Fibroblast of lung (primary cell): Measurements from ENCODE around the gene GLA. TPM values are rescaled to one million over a fixed set of nuclear protein-coding genes. Genes with fewer than 3 reads are reported as not detected.

Source experiments
- DNase-seq, 2 donors: peaks; one replicate each; pipeline versions ENCODE4 v3.0.0 to v3.0.0-alpha.2; 2010; ENCODE audit warnings: low read depth in 2 of 2
- H2AFZ ChIP-seq: 2 replicates; pipeline ENCODE4 v1.5.1; 2012; ENCODE audit warnings: low read length, control low read depth, inconsistent platforms
- H3K27ac ChIP-seq: 2 replicates; pipeline ENCODE4 v1.5.1; 2011; ENCODE audit warnings: low read length, control low read depth; ENCODE audit not compliant: insufficient read depth
- H3K27me3 ChIP-seq: 2 replicates; pipeline ENCODE4 v1.5.1; 2011; ENCODE audit warnings: mild to moderate bottlenecking, low read length; ENCODE audit not compliant: control insufficient read depth, insufficient read depth
- H3K36me3 ChIP-seq: 2 replicates; pipeline ENCODE4 v1.5.1; 2011; ENCODE audit warnings: low read length; ENCODE audit not compliant: control insufficient read depth, insufficient read depth
- H3K4me1 ChIP-seq: 2 replicates; pipeline ENCODE4 v1.5.1; 2011; ENCODE audit warnings: low read length; ENCODE audit not compliant: control insufficient read depth, insufficient read depth; ENCODE audit errors: extremely low read depth
- H3K4me2 ChIP-seq: 2 replicates; pipeline ENCODE4 v1.5.1; 2011; ENCODE audit warnings: low read length, control low read depth; ENCODE audit not compliant: insufficient read depth; ENCODE audit errors: extremely low read depth
- H3K4me3 ChIP-seq, 4 experiments: fragments of 200-600 bp in 1 of 4; sonication (generic) in 1 of 4; replicated peaks in 1 of 4; 2 replicates each; pipeline ENCODE4 v1.5.1; 2011 to 2016; ENCODE audit warnings: low read length in 4 of 4, low read depth in 3 of 4, mild to moderate bottlenecking in 3 of 4, control low read depth in 2 of 4, inconsistent platforms in 1 of 4, mixed read lengths in 1 of 4; ENCODE audit not compliant: insufficient read depth in 1 of 4; ENCODE audit errors: control extremely low read depth in 1 of 4
- H3K79me2 ChIP-seq: 2 replicates; pipeline ENCODE4 v1.5.1; 2012; ENCODE audit warnings: mild to moderate bottlenecking, low read length, inconsistent platforms; ENCODE audit not compliant: control insufficient read depth, insufficient read depth
- H3K9ac ChIP-seq: 2 replicates; pipeline ENCODE4 v1.5.1; 2011; ENCODE audit warnings: mild to moderate bottlenecking, low read length, control low read depth; ENCODE audit not compliant: insufficient read depth
- H3K9me3 ChIP-seq: 2 replicates; pipeline ENCODE4 v1.5.1; 2012; ENCODE audit warnings: low read depth, low read length; ENCODE audit not compliant: control insufficient read depth, insufficient read depth
- H4K20me1 ChIP-seq: 2 replicates; pipeline ENCODE4 v1.5.1; 2011; ENCODE audit warnings: low read length; ENCODE audit not compliant: control insufficient read depth, insufficient read depth; ENCODE audit errors: extremely low read depth
- EZH2 ChIP-seq: IDR thresholded peaks from 2 replicates; pipeline ENCODE4 v1.5.1; 2012; ENCODE audit warnings: low read length, control low read depth, mild to moderate bottlenecking; ENCODE audit errors: missing control alignments
- polyA plus RNA-seq, 2 donors: library from polyadenylated mRNA; depleted of rRNA in 1 of 2; stranded (reverse) in 1 of 2; unstranded in 1 of 2; fragments of >200 nt; gene quantifications; 2 replicates each; pipeline ENCODE4 v1.2.1, GENCODE V29; 2011 to 2012; ENCODE audit warnings: missing spikeins in 1 of 2
- total RNA-seq: library from RNA; depleted of rRNA; stranded (reverse); fragments of >200 nt; gene quantifications from 2 replicates; pipeline ENCODE4 v1.2.1, GENCODE V29; 2014
- TF ChIP-seq, protein P1 (sequence below), 2 donors: IDR thresholded peaks in 1 of 2; conservative IDR thresholded peaks in 1 of 2; 1 replicate in 1 of 2; 2 replicates in 1 of 2; pipeline ENCODE4 v1.5.1; 2011 to 2012; ENCODE audit warnings: low read length in 2 of 2, control low read depth in 1 of 2, inconsistent platforms in 1 of 2, low read depth in 1 of 2, mild to moderate bottlenecking in 1 of 2

Gene GLA
- total and polyA plus RNA-seq, 2 donors (not counting 1 experiment from before 2014, with no cell fraction given), result 19.3 to 23.1 TPM

DNA sequence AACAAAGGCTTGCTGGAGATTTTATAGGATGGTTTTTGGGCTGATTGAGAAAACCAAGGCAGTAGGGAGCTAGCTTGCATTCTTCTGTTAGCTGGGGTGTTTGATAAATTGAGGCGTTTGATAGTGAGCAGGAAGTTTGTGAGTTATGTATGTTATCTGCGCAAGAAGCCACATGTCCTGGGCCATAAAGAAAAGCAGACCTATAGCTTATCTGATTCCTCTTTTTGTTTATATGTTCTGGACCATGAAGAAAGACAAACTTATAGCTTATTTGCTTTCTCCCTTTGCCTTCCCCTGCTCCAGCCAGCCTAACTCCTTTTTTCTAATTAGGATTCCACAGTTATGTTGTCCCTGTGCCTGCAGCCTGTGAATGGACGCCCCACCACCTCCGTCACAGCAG is 9.5 kb upstream of the GLA start:
- Histone ChIP-seq H3K79me2 (peaks cover 8% of the 10 kb centered on the region), H2AFZ (no peak overlapping the region), H3K4me2 (no peak overlapping the region)

GRCh38 chrX:101416691-101417090 is 9.0 kb upstream of the GLA start:
- Histone ChIP-seq H3K79me2 (peaks cover 13% of the 10 kb centered on the region), H3K4me3 (no peak overlapping the region), H3K9ac (no peak overlapping the region), H3K27ac (no peak overlapping the region), H4K20me1 (no peaks in the 10 kb centered on the region), H2AFZ (no peak overlapping the region), H3K4me1 (no peaks in the 10 kb centered on the region), H3K36me3 (no peaks in the 10 kb centered on the region), H3K27me3 (no peaks in the 10 kb centered on the region), H3K9me3 (no peaks in the 10 kb centered on the region), H3K4me2 (no peak overlapping the region)
- DNase-seq, result no peak
- TF ChIP-seq EZH2, result no peak
- TF ChIP-seq, protein P1, sequence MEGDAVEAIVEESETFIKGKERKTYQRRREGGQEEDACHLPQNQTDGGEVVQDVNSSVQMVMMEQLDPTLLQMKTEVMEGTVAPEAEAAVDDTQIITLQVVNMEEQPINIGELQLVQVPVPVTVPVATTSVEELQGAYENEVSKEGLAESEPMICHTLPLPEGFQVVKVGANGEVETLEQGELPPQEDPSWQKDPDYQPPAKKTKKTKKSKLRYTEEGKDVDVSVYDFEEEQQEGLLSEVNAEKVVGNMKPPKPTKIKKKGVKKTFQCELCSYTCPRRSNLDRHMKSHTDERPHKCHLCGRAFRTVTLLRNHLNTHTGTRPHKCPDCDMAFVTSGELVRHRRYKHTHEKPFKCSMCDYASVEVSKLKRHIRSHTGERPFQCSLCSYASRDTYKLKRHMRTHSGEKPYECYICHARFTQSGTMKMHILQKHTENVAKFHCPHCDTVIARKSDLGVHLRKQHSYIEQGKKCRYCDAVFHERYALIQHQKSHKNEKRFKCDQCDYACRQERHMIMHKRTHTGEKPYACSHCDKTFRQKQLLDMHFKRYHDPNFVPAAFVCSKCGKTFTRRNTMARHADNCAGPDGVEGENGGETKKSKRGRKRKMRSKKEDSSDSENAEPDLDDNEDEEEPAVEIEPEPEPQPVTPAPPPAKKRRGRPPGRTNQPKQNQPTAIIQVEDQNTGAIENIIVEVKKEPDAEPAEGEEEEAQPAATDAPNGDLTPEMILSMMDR (conservative IDR thresholded peaks at IDR 0.05 in 1 of 2, IDR thresholded peaks at IDR 0.05 in 1 of 2; ENCODE audit: low read depth in 1 of 2, low read length in 2 of 2), result no peak

More for the DNA sequence above, 9.5 kb upstream of the GLA start:
- H3K27ac ChIP-seq, result no peak overlapping the region
- DNase-seq, result no peak
- H3K9me3 ChIP-seq, result no peaks in the 10 kb centered on the region
- H3K4me3 ChIP-seq, result no peak overlapping the region
- H3K9ac ChIP-seq, result no peak overlapping the region
- H3K36me3 ChIP-seq, result no peaks in the 10 kb centered on the region
- TF ChIP-seq EZH2, result no peak
- TF ChIP-seq, protein P1 (conservative IDR thresholded peaks at IDR 0.05 in 1 of 2, IDR thresholded peaks at IDR 0.05 in 1 of 2; ENCODE audit: low read depth in 1 of 2, low read length in 2 of 2), result no peak
- H3K27me3 ChIP-seq, result no peaks in the 10 kb centered on the region
- no peaks in the 10 kb centered on the region for H3K4me1 ChIP-seq
- H4K20me1 ChIP-seq, result no peaks in the 10 kb centered on the region

DNA sequence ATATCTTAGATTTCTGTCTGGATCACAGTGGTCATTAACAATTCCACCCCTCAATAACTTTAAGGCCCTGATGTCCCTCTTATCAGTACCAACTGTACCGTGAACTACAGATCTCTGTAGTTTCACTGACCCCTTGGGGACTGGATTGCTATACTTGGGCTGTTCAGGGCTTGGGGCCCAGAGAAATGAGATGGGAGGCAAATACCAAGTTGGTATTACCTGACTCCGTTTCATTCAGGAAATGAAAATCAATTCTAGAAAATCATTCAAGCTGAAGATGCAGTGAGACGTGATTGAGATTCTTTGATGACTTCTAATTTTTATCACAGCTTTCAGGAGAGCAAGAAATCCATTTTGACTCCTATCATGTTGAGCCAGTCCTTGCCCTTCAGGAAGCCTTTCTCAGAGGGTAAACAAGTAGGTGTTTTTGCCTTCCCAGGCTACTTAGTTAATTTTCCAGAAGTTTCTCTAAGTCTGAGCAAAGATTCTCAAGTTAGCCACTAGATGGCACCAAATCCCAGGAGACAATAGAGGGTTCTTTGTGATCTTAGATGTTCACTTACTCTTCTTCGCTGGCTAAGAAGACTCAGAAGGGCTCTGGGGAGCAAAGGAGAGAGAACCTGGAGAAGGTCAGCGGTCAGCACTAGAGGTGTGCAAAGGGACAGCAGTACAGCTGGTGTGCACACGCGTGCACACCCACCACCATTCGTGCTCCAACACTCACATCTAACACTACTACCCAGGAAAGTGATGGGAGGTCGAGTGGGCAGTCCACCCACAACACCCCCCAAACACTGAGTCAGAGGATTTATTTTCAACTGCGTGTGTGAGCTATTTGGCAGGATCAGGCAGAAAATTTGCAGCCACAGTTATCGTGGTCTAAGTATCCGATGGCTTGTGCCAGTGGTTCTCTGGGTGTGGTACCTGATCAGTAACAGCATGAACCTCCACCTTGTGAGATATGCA is 7.7 kb upstream of the GLA start:
- Histone ChIP-seq H3K36me3 (no peaks in the 10 kb centered on the region), H3K27ac (no peak overlapping the region), H3K4me3 (no peak overlapping the region), H3K9me3 (no peaks in the 10 kb centered on the region), H3K79me2 (peaks cover 23% of the 10 kb centered on the region), H3K4me2 (no peak overlapping the region), H3K27me3 (no peaks in the 10 kb centered on the region), H2AFZ (no peak overlapping the region), H3K4me1 (no peaks in the 10 kb centered on the region), H4K20me1 (no peaks in the 10 kb centered on the region), H3K9ac (no peak overlapping the region)
- DNase-seq, result peak; percentile 68 to 87
- TF ChIP-seq, protein P1 (conservative IDR thresholded peaks at IDR 0.05 in 1 of 2, IDR thresholded peaks at IDR 0.05 in 1 of 2; ENCODE audit: low read depth in 1 of 2, low read length in 2 of 2), result peak; percentile 51 to 64
- TF ChIP-seq EZH2, result no peak
